HepG2 (cell line): ENCODE data around the gene HERC4. TPM values are rescaled to one million over a fixed set of nuclear protein-coding genes. Genes with fewer than 3 reads are reported as not detected.

Experiments used
- ATAC-seq: fragments of 200-7000 bp; cut with Tn5 transposase; 3 replicates; pipeline ENCODE4 v1.9.1; 2020; ENCODE audit warnings: mild to moderate bottlenecking, moderate library complexity
- BruUV-seq: library from RNA; stranded (reverse); fragments of 400-500 nt; replicated peaks from 2 replicates; lab custom pipeline; 2021; lab: Mats Ljungman, UMichigan
- CTCF ChIA-PET: fragments of 300-600 bp; formaldehyde crosslinking; extraction: SDS; loops from one replicate; lab custom pipeline; 2021; ENCODE audit warnings: low total read pairs, inconsistent platforms, low intra/inter-chr PET ratio; lab: Yijun Ruan, JAX
- POLR2A ChIA-PET: fragments of 350-600 bp; sonication (Branson Sonifier 250); formaldehyde crosslinking; loops from one replicate; lab custom pipeline; 2020; ENCODE audit warnings: antibody characterized with exemption, inconsistent platforms; lab: Yijun Ruan, JAX
- DNase-seq: peaks from one replicate; pipeline ENCODE4 v3.0.0-alpha.2; 2015; ENCODE audit warnings: low spot score
- FAIRE-seq: peaks from 3 replicates; lab custom pipeline; 2011; peaks lifted over from hg19 to GRCh38; lab: Jason Lieb, UNC
- H2AFZ ChIP-seq: one replicate; pipeline ENCODE4 v1.6.1; 2011; ENCODE audit warnings: low read length, inconsistent platforms
- H3K27ac ChIP-seq: fragments of 300-600 bp; 3 replicates; pipeline ENCODE4 v1.8.0; 2011; ENCODE audit warnings: mixed run types, mild to moderate bottlenecking, mixed read lengths, low read length, inconsistent platforms; ENCODE audit not compliant: insufficient read depth; ENCODE audit errors: extremely low read length
- H3K27me3 ChIP-seq, 2 experiments: fragments of 200-600 bp in 1 of 2; 2 replicates in 1 of 2; 3 replicates in 1 of 2; pipeline versions ENCODE4 v1.6.0 to v1.8.0; 2011; ENCODE audit warnings: low read length in 2 of 2, mild to moderate bottlenecking in 2 of 2, moderate library complexity in 2 of 2, inconsistent platforms in 1 of 2; ENCODE audit not compliant: insufficient read depth in 2 of 2, control insufficient read depth in 1 of 2
- H3K36me3 ChIP-seq, 2 experiments: fragments of 200-600 bp in 1 of 2; replicated peaks in 1 of 2; 2 replicates in 1 of 2; 3 replicates in 1 of 2; pipeline versions ENCODE4 v1.5.1 to v1.8.0; 2011; ENCODE audit warnings: low read length in 2 of 2, inconsistent platforms in 1 of 2; ENCODE audit not compliant: insufficient read depth in 2 of 2, control insufficient read depth in 1 of 2
- H3K4me1 ChIP-seq: 2 replicates; pipeline ENCODE4 v1.5.1; 2012; ENCODE audit warnings: low read length, inconsistent platforms; ENCODE audit not compliant: insufficient read depth
- H3K4me2 ChIP-seq: 2 replicates; pipeline ENCODE4 v1.6.0; 2011; ENCODE audit warnings: low read depth, low read length, inconsistent platforms
- H3K4me3 ChIP-seq, 3 experiments: fragments of 200-600 bp in 1 of 3; sonication (generic), shearing (Covaris generic) in 1 of 3; replicated peaks in 1 of 3; 2 replicates each; pipeline ENCODE4 v1.5.1; 2011 to 2016; ENCODE audit warnings: low read length in 3 of 3, inconsistent platforms in 2 of 3, low read depth in 2 of 3, mild to moderate bottlenecking in 2 of 3, control low read depth in 1 of 3, mixed read lengths in 1 of 3; ENCODE audit not compliant: insufficient read depth in 1 of 3
- H3K79me2 ChIP-seq: one replicate; pipeline ENCODE4 v1.6.1; 2011; ENCODE audit warnings: low read length, inconsistent platforms; ENCODE audit not compliant: insufficient read depth
- H3K9ac ChIP-seq: 2 replicates; pipeline ENCODE4 v1.6.0; 2011; ENCODE audit warnings: mild to moderate bottlenecking, low read depth, low read length, inconsistent platforms; ENCODE audit not compliant: insufficient read depth
- H3K9me3 ChIP-seq: 2 replicates; pipeline ENCODE4 v1.5.1; 2012; ENCODE audit warnings: mild to moderate bottlenecking, low read length
- H4K20me1 ChIP-seq: 2 replicates; pipeline ENCODE4 v1.6.0; 2011; ENCODE audit warnings: inconsistent platforms, mild to moderate bottlenecking, low read length, moderate library complexity; ENCODE audit not compliant: insufficient read depth
- KDM5A ChIP-seq: fragments of 200-600 bp; sonication (generic); IDR thresholded peaks from 2 replicates; pipeline ENCODE4 v1.7.0; 2018; ENCODE audit warnings: antibody characterized with exemption, mild to moderate bottlenecking, low read length, borderline replicate concordance
- NFRKB ChIP-seq: fragments of 450-650 bp; IDR thresholded peaks from 2 replicates; pipeline ENCODE4 v1.6.1; 2017
- NFYB ChIP-seq: sonication (generic); formaldehyde crosslinking; IDR thresholded peaks from 2 replicates; pipeline ENCODE4 v1.4.0; 2020; ENCODE audit warnings: missing genetic modification reagents
- NR3C1 ChIP-seq: sonication (generic); formaldehyde crosslinking; IDR thresholded peaks from 2 replicates; pipeline ENCODE4 v1.4.0; 2020; ENCODE audit warnings: missing genetic modification reagents
- TEAD2 ChIP-seq: sonication (generic); formaldehyde crosslinking; IDR thresholded peaks from 2 replicates; pipeline ENCODE4 v1.9.0; 2021; ENCODE audit warnings: missing genetic modification reagents
- ZFY ChIP-seq: sonication (generic); formaldehyde crosslinking; IDR thresholded peaks from 2 replicates; pipeline ENCODE4 v1.4.0; 2020; ENCODE audit warnings: missing genetic modification reagents
- ZNF205 ChIP-seq: IDR thresholded peaks from 2 replicates; pipeline ENCODE4 v1.6.1; 2018; ENCODE audit warnings: missing biosample characterization, missing genetic modification reagents
- ZNF251 ChIP-seq: sonication (generic); formaldehyde crosslinking; IDR thresholded peaks from 2 replicates; pipeline ENCODE4 v1.9.0; 2021; ENCODE audit warnings: mild to moderate bottlenecking, missing genetic modification reagents
- ZNF451 ChIP-seq: sonication (generic); formaldehyde crosslinking; IDR thresholded peaks from 2 replicates; pipeline ENCODE4 v1.5.0; 2020; ENCODE audit warnings: mild to moderate bottlenecking, missing genetic modification reagents
- ZNF589 ChIP-seq: sonication (generic); formaldehyde crosslinking; conservative IDR thresholded peaks from 2 replicates; pipeline ENCODE4 v1.8.0; 2022; ENCODE audit warnings: mild to moderate bottlenecking, moderate library complexity, missing genetic modification reagents
- ZNF652 ChIP-seq: IDR thresholded peaks from 2 replicates; pipeline ENCODE4 v1.6.1; 2016; ENCODE audit warnings: low read depth, borderline replicate concordance
- ZNF816 ChIP-seq: sonication (generic); formaldehyde crosslinking; IDR thresholded peaks from 2 replicates; pipeline ENCODE4 v1.8.0; 2022; ENCODE audit warnings: missing genetic modification reagents, mild to moderate bottlenecking, borderline replicate concordance
- ZSCAN9 ChIP-seq: IDR thresholded peaks from 2 replicates; pipeline ENCODE4 v1.6.1; 2016; ENCODE audit warnings: borderline replicate concordance
- WGBS: methylation state at CpG from one replicate; pipeline ENCODE4 v1.1.6; 2017; ENCODE audit warnings: low lambda C conversion rate; 5-methylcytosine and 5-hydroxymethylcytosine counted together
- in situ Hi-C: cut with HindIII; loops from 2 replicates; pipeline ENCODE4 v1.10.0; 2017; ENCODE audit warnings: low pct_unique_long_range_greater_than_20kb; ENCODE audit not compliant: extremely low pct_ligation_motif_present
- intact Hi-C: fragments of 100-400 bp; cut with micrococcal nuclease; formaldehyde crosslinking; loops from one replicate; pipeline ENCODE4 v1.10.0; 2022; ENCODE audit not compliant: unreplicated experiment
- polyA plus RNA-seq, 8 experiments: library from polyadenylated mRNA; depleted of rRNA in 3 of 8; stranded (reverse) in 7 of 8; unstranded in 1 of 8; fragments of >200 nt; fragmentation: Illumina TruSeq in 4 of 8; extraction: Trizol in 4 of 8; gene quantifications; 2 replicates each; pipeline versions ENCODE4 v1.2.1 to v1.2.3, GENCODE V29; 2011 to 2016; ENCODE audit warnings: low read depth in 4 of 8, missing spikeins in 1 of 8, mixed read lengths in 1 of 8; ENCODE audit not compliant: insufficient read depth in 1 of 8
- total RNA-seq, 5 experiments: library from RNA; depleted of rRNA; stranded (reverse); fragments of >200 nt; fragmentation: Illumina TruSeq; extraction: Trizol; gene quantifications; 2 replicates each; pipeline ENCODE4 v1.2.3, GENCODE V29; 2016; ENCODE audit warnings: low read depth in 1 of 5
- TF ChIP-seq, protein P1 (sequence below): sonication (generic); formaldehyde crosslinking; IDR thresholded peaks from 2 replicates; pipeline ENCODE4 v1.4.0; 2020; ENCODE audit warnings: mild to moderate bottlenecking, missing genetic modification reagents, borderline replicate concordance

HERC4 gene
- total and polyA plus RNA-seq, 2 of the 13 experiments (the other 11 are each of a cell fraction or from before 2014, with no cell fraction given): 9.8 to 20.2 TPM

DNA sequence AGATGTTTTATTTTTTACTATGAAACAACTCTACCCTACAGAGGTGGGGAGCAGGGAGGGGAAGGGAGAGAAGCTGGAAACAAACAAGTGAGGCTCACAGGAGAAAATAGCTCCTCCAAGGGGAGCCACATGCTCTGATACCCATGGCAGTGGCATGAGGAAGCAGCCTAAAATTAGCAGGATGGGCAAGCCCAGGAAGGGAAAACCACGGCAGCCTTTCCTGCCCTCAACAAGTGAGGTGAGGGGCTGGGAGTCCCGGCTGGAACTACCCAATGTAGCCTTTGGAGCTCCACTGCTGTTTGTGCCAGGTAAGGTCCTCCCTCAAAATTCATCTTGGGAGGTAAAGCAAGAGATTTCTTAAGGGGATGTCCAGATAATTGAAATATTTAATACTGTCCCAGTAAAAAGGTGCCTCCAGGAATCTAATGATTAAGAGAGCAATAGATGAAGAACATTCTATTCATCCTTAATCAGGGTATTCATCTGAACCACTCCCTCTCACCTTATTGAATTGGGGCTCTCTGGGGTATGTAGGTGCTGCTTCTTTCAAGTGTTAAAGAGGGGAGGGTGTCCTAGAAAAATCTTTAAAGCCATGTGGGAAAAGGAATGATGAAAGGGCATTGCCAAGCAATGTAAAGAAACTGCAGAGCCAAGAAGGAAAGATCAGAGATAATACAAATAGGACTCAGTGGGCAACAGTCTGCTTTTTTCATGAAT is 12.8 kb upstream of the HERC4 start:
- Histone ChIP-seq H3K4me3 (no peak overlapping the region), H3K27ac (no peak overlapping the region), H3K4me2 (no peak overlapping the region), H3K9ac (no peak overlapping the region), H3K79me2 (no peaks in the 10 kb centered on the region), H3K27me3 (peaks cover 0 to 4% of the 10 kb centered on the region in 2 experiments; a peak in 1 of 5 replicates), H3K4me1 (no peaks in the 10 kb centered on the region), H2AFZ (no peak overlapping the region), H4K20me1 (no peaks in the 10 kb centered on the region), H3K36me3 (no peaks in the 10 kb centered on the region), H3K9me3 (no peaks in the 10 kb centered on the region)
- WGBS: 74% methylated on average over 2 of the region's 2 CpGs
- DNase-seq (no peak), FAIRE-seq (no peak), ATAC-seq (no peak)
- TF ChIP-seq ZNF205 (CRISPR knock-in tag) (no peak), ZSCAN9 (no peak), ZNF251 (CRISPR knock-in tag) (no peak), TEAD2 (CRISPR knock-in tag) (no peak), ZNF652 (no peak), NR3C1 (CRISPR knock-in tag) (no peak), ZNF816 (CRISPR knock-in tag) (no peak), NFRKB (no peak), ZFY (CRISPR knock-in tag) (no peak), ZNF451 (CRISPR knock-in tag) (no peak), ZNF589 (no peak), KDM5A (no peak), NFYB (CRISPR knock-in tag) (no peak)
- TF ChIP-seq, protein P1, sequence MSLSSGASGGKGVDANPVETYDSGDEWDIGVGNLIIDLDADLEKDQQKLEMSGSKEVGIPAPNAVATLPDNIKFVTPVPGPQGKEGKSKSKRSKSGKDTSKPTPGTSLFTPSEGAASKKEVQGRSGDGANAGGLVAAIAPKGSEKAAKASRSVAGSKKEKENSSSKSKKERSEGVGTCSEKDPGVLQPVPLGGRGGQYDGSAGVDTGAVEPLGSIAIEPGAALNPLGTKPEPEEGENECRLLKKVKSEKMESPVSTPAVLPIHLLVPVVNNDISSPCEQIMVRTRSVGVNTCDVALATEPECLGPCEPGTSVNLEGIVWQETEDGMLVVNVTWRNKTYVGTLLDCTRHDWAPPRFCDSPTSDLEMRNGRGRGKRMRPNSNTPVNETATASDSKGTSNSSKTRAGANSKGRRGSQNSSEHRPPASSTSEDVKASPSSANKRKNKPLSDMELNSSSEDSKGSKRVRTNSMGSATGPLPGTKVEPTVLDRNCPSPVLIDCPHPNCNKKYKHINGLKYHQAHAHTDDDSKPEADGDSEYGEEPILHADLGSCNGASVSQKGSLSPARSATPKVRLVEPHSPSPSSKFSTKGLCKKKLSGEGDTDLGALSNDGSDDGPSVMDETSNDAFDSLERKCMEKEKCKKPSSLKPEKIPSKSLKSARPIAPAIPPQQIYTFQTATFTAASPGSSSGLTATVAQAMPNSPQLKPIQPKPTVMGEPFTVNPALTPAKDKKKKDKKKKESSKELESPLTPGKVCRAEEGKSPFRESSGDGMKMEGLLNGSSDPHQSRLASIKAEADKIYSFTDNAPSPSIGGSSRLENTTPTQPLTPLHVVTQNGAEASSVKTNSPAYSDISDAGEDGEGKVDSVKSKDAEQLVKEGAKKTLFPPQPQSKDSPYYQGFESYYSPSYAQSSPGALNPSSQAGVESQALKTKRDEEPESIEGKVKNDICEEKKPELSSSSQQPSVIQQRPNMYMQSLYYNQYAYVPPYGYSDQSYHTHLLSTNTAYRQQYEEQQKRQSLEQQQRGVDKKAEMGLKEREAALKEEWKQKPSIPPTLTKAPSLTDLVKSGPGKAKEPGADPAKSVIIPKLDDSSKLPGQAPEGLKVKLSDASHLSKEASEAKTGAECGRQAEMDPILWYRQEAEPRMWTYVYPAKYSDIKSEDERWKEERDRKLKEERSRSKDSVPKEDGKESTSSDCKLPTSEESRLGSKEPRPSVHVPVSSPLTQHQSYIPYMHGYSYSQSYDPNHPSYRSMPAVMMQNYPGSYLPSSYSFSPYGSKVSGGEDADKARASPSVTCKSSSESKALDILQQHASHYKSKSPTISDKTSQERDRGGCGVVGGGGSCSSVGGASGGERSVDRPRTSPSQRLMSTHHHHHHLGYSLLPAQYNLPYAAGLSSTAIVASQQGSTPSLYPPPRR (CRISPR knock-in tag): no peak
- ChIA-PET CTCF (no interaction called here), POLR2A (no interaction called here)
- in situ Hi-C loops (loop anchor here (10.0 kb wide), 1 partner anchor 117 kb away; no protein-coding TSS in a partner anchor), intact Hi-C loops (no loop called here)
- no TSS peak for BruUV-seq
